ENCODE data around the gene RYR2.
A peak's percentile ranks its signal among the peaks of the same experiment; 100 is the strongest.

Gene RYR2

GRCh38 chr1:237730826-237731350 is 688.9 kb downstream of the RYR2 start:
- no peak for DNase-seq (ENCODE audit: low read depth)
- no peak overlapping the region for H3K4me3 ChIP-seq (ENCODE audit: low read length)
- no peak for TF ChIP-seq CTCF (IDR thresholded peaks at IDR 0.05; ENCODE audit: insufficient read depth, low read depth, low read length, missing control alignments)

GRCh38 chr1:237732657-237733056 is 690.7 kb downstream of the RYR2 start:
- no peak for DNase-seq (ENCODE audit: low read depth)
- H3K4me3 ChIP-seq (ENCODE audit: low read length): no peak overlapping the region
- no peak for TF ChIP-seq CTCF (IDR thresholded peaks at IDR 0.05; ENCODE audit: insufficient read depth, low read depth, low read length, missing control alignments)

- peak; percentile 18 for DNase-seq (ENCODE audit: low read depth)
- H3K4me3 ChIP-seq (ENCODE audit: low read length): no peak overlapping the region
- TF ChIP-seq CTCF (IDR thresholded peaks at IDR 0.05; ENCODE audit: insufficient read depth, low read depth, low read length, missing control alignments): peak; percentile 35
Measured at GRCh38 chr1:237736372-237737029, 694.5 kb downstream of the RYR2 start.

GRCh38 chr1:237737448-237737847 is 695.5 kb downstream of the RYR2 start:
- DNase-seq (ENCODE audit: low read depth): no peak
- TF ChIP-seq CTCF (IDR thresholded peaks at IDR 0.05; ENCODE audit: insufficient read depth, low read depth, low read length, missing control alignments): no peak

GRCh38 chr1:237737938-237738610 is 696.1 kb downstream of the RYR2 start:
- no peak for DNase-seq (ENCODE audit: low read depth)
- H3K4me3 ChIP-seq (ENCODE audit: low read length): no peak overlapping the region
- no peak for TF ChIP-seq CTCF (IDR thresholded peaks at IDR 0.05; ENCODE audit: insufficient read depth, low read depth, low read length, missing control alignments)

More at GRCh38 chr1:237737448-237737847, 695.5 kb downstream of the RYR2 start:
- H3K4me3 ChIP-seq (ENCODE audit: low read length): no peak overlapping the region

- DNase-seq (ENCODE audit: low read depth): no peak
- TF ChIP-seq CTCF (IDR thresholded peaks at IDR 0.05; ENCODE audit: insufficient read depth, low read depth, low read length, missing control alignments): no peak
- no peak overlapping the region for H3K4me3 ChIP-seq (ENCODE audit: low read length)
Measured at GRCh38 chr1:237740846-237741245, 698.9 kb downstream of the RYR2 start.

All from epithelial cell of esophagus (primary cell).